Erythroblast (primary cell): ENCODE data around the gene SLC12A4.
"Not testable (repeated sequence)": the region's sequence is repeated elsewhere in the genome, so short reads cannot be mapped to it uniquely, and the experiment has no call there.

Experiments used
- DNase-seq, 2 experiments: peaks; one replicate each; lab custom pipeline; 2025; lab: John Stamatoyannopoulos, UW
- GATA1 ChIP-seq: IDR thresholded peaks from 2 replicates; pipeline ENCODE4 v1.6.1; 2011; ENCODE audit warnings: low read depth, mild to moderate bottlenecking, control low read depth, low read length, moderate library complexity
- POLR2A ChIP-seq: IDR thresholded peaks from 2 replicates; pipeline ENCODE4 v1.6.1; 2011; ENCODE audit warnings: mild to moderate bottlenecking, low read length

The SLC12A4 gene

DNA sequence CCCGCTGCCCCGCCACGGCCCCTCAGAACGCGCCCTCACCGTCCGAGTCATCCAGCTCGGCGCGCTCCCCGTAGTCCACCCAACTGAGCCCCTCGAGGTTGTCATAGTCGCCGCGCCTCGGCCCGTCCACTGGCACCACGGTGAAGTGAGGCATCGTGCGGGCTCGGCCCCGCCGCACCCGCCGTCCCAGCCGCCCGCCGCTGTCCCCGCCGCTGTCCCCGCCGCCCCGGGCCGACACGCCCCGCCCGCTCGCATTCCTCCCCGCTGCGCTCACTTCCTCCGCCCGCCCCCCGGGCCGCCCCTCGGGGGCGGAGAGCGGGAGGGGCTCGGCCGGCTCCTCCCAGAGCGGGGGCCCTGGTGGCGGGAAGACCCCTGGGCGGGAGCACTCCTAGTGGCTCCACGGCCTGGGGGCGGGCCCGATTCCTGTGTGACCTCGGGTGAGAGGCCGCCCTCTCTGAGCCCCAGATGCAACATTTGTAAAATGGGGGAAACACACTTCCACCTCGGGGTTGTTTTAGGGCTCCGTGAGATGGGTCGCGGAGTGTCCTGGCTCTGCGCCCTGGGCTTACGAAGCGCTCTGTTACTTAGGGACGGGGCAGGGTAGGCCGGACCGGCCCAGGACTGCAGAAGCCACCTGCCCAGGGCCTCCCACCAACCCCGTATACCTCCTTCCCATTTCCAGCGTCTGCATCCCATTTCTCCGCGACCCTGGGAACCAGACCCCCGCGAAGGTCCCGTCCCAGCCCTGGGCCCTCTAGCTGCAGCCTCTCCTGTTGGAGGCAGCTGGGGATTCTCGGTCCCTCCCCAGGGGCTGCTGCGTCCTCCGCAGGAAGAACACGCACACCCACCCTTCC lies at the start of gene SLC12A4:
Gene SLC12A4 (minus strand): TSS at position 238 of the 854 bp plus-strand sequence. CDS start 84 bp downstream, at position 154.
- TF ChIP-seq POLR2A (peak; percentile 49), GATA1 (no peak)

DNA sequence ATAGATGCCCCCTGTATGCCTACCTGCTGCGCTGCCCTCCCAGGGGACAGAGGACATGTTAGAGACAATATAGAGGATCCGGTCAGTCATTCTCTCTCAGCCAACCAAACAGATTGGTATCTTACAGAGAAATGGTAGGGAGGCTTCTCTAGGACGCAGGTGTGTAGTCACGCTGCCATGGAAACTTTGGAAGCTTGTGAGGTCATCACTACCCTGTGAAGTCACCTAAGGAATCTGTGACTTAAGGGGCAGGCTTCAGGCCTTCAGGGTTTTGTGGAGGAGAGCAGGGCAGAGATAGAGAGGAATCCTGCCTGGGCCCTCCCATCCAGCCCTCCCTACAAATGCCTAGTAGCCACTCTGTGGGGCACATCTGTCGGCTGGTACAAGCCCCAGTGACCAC lies 47.2 kb upstream of the SLC12A4 start, which contains the start of gene DPEP2NB:
Gene DPEP2NB (minus strand): TSS at position 231 of the 400 bp plus-strand sequence. CDS start 141 bp downstream, at position 90.
- TF ChIP-seq POLR2A, result no peak
- no peak for TF ChIP-seq GATA1
- no peak for DNase-seq

More for the DNA sequence above, at the start of gene SLC12A4:
- DNase-seq, result peak; percentile 88 to 91

GRCh38 chr16:68013440-68013839 lies 45.0 kb upstream of the SLC12A4 start:
- TF ChIP-seq GATA1 (no peak), POLR2A (no peak)
- no peak for DNase-seq

- DNase-seq, result not testable (repeated sequence)
These were observed 41.4 kb upstream of the SLC12A4 start for GRCh38 chr16:68009872-68010271.

DNA sequence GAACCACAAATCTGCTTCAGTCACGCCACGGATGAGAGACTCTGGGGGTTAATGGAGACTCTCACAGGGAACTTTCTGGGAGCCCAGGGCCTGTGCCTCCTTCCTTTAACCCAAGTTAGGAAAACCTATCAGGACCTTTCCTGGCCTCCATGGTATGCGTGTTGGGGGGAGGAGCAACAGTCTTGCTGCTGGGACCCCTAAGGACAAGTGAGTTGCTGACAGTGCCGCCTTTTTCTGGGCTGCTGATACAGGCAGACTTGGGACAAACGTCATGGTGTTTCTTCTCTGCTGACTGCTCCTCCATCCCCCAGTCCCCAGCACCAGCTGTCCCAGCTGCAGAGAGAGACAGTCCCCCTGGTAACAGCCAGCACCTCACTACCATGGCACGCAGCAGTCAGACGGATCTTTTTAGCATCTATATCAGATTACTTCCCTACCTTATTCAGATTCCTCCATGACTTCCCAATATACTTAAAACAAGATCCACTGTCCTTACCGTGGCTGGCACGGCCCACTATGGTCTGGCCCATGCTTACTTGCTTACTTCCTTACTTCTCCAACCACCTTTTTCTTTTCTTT lies 40.8 kb upstream of the SLC12A4 start:
- no peak for DNase-seq
- TF ChIP-seq GATA1 (no peak), POLR2A (no peak)

GRCh38 chr16:68005786-68006286 lies 37.4 kb upstream of the SLC12A4 start:
- TF ChIP-seq POLR2A (no peak), GATA1 (no peak)
- DNase-seq, result no peak

DNA sequence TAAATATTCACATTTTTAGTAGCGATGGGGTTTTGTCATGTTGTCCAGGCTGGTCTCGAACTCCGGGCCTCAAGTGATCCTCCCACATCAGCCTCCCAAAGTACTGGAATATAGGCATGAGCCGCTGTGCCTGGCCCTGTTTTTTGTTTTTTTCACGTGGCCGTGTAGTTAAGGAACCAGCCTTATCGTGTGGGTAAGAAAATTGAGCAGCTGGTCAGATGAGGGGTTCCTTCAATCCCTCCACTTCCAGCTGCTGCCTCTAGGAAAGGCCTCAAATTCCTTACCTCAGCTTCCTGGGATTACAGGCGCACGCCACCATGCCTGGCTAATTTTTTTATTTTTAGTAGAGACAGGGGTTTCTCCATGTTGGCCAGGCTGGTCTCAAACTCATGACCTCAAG lies 36.8 kb upstream of the SLC12A4 start:
- no peak for DNase-seq
- TF ChIP-seq POLR2A, result no peak
- TF ChIP-seq GATA1, result no peak

GRCh38 chr16:68003031-68003430 lies 34.6 kb upstream of the SLC12A4 start:
- TF ChIP-seq GATA1 (no peak), POLR2A (no peak)
- no peak for DNase-seq

GRCh38 chr16:68000450-68000849 lies 32.0 kb upstream of the SLC12A4 start:
- DNase-seq, result no peak
- no peak for TF ChIP-seq POLR2A
- TF ChIP-seq GATA1, result no peak

DNA sequence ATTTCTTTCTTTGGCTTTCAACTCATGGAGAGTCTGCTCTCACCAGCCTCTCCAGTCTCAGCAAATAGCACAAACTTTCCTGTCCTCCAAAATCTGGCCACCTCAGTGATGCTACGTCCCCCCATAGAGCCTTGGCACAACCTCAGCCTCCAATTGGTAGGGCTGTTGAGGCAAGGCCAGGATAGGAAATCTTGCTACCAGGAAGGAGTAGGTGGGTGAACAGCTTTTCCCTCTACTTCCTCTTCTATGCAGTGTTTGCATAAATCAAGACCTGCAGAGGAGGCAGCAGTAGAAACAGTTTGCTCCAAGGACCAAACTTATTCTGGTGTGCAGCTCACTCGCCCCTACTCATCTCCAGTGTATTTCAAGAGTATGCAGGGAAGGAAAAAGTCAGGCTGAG lies 31.5 kb upstream of the SLC12A4 start:
- TF ChIP-seq GATA1 (no peak), POLR2A (no peak)

GRCh38 chr16:67998779-67999688 lies 30.6 kb upstream of the SLC12A4 start, which contains the start of gene DPEP2:
DPEP2 (minus strand) TSS chr16:67999484; CDS start chr16:67993212, 6,272 bp downstream.
- DNase-seq, result peak; percentile 14 to 19
- TF ChIP-seq POLR2A, result peak; percentile 34

More for the DNA sequence above, 31.5 kb upstream of the SLC12A4 start:
- DNase-seq, result no peak

GRCh38 chr16:67998231-67998778 lies 29.9 kb upstream of the SLC12A4 start:
- DNase-seq, result not testable (repeated sequence)

GRCh38 chr16:67996666-67997065 lies 28.2 kb upstream of the SLC12A4 start:
- TF ChIP-seq GATA1 (no peak), POLR2A (no peak)
- DNase-seq, result peak; percentile 32 to 70

DNA sequence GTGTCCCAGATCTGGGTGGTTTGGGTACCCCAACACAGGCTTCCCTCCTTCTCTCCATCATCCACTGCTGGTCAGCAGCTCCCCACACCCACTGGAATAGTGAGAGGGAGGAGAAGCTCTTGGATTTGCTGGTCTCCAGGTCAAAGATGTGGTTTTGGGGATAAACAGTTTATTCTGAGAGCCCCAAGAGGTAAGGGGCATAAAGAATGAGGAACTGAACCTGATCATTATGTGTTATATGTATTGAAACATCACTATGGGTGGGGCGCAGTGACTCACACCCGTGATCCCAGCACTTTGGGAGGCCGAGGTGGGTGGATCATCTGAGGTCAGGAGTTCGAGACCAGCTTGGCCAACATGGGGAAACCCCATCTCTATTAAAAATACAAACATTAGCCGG lies 27.0 kb upstream of the SLC12A4 start:
- no peak for TF ChIP-seq GATA1
- no peak for TF ChIP-seq POLR2A
- DNase-seq, result peak; percentile 26 to 46

DNA sequence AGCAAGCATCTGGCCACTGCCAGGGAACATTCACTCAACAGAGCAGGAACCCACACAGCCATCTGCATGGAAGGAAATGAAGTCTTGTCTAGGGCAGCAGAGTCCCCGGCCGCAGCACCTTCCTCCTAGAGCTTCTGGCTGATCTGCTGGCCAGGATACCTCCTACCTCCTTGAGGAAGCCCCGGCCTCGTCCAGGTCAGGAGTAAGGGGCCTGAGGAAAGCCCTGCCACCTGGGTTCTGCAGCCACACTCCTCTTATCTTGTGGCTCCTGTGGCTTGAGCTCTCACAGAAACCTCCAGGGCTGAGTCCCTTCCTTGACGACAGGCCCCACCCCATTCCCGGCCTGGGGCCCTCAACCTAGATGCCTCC lies 25.6 kb upstream of the SLC12A4 start:
- DNase-seq, result peak; percentile 50 to 52
